Islet precursor cell (in vitro differentiated cells): ENCODE data around the gene REEP2.
A peak's percentile ranks its signal among the peaks of the same experiment; 100 is the strongest.
"Not testable (repeated sequence)": the region's sequence is repeated elsewhere in the genome, so short reads cannot be mapped to it uniquely, and the experiment has no call there.

Source experiments
- DNase-seq: peaks from one replicate; pipeline ENCODE4 v3.0.0-alpha.2; 2018

REEP2 gene

GRCh38 chr5:138438724-138439476 is at the start of gene REEP2:
TSS of gene REEP2 (plus strand) at chr5:138439057. CDS start at chr5:138439209, 152 bp downstream.
- peak; percentile 80 for DNase-seq

GRCh38 chr5:138389332-138389731 is 49.5 kb upstream of the REEP2 start:
- no peak for DNase-seq

GRCh38 chr5:138389911-138390310 is 48.9 kb upstream of the REEP2 start:
- not testable (repeated sequence) for DNase-seq

- DNase-seq = no peak
These were observed 46.9 kb upstream of the REEP2 start for GRCh38 chr5:138391859-138392386.

- DNase-seq = no peak
These were observed 36.2 kb upstream of the REEP2 start for GRCh38 chr5:138402640-138403039.

- no peak for DNase-seq
These were observed 30.8 kb upstream of the REEP2 start for GRCh38 chr5:138408023-138408422.

- peak; percentile 77 for DNase-seq
These were observed 27.7 kb upstream of the REEP2 start for GRCh38 chr5:138410996-138411640.

- no peak for DNase-seq
These were observed 20.4 kb upstream of the REEP2 start for GRCh38 chr5:138418444-138418843.

- DNase-seq = no peak
These were observed 13.8 kb upstream of the REEP2 start for GRCh38 chr5:138425079-138425478.

- no peak for DNase-seq
These were observed 2.9 kb upstream of the REEP2 start for GRCh38 chr5:138435943-138436342.

- DNase-seq = peak; percentile 46
These were observed 694 bp upstream of the REEP2 start for GRCh38 chr5:138438003-138438723.

GRCh38 chr5:138439477-138440158 is 761 bp downstream of the REEP2 start:
- DNase-seq = peak; percentile 59

- peak; percentile 53 for DNase-seq
These were observed 1.6 kb downstream of the REEP2 start for GRCh38 chr5:138440159-138441073.

- DNase-seq = no peak
These were observed 2.4 kb downstream of the REEP2 start for GRCh38 chr5:138441221-138441620.

GRCh38 chr5:138444078-138444773 is 5.4 kb downstream of the REEP2 start:
- peak; percentile 46 for DNase-seq

- peak; percentile 50 for DNase-seq
These were observed 6.1 kb downstream of the REEP2 start for GRCh38 chr5:138444774-138445546.

GRCh38 chr5:138445547-138446271 is 6.9 kb downstream of the REEP2 start:
- DNase-seq = no peak

- DNase-seq = peak; percentile 51
These were observed 9.2 kb downstream of the REEP2 start for GRCh38 chr5:138448070-138448469.
